HepG2 (cell line): ENCODE measurements around the gene XAB2.

Experiments used
- FOXJ3 ChIP-seq: sonication (generic); formaldehyde crosslinking; IDR thresholded peaks from 2 replicates; pipeline ENCODE4 v1.4.0; 2020; ENCODE audit warnings: missing genetic modification reagents, mild to moderate bottlenecking, borderline replicate concordance
- NFE2L1 ChIP-seq: sonication (generic); formaldehyde crosslinking; IDR thresholded peaks from 2 replicates; pipeline ENCODE4 v1.4.0; 2020; ENCODE audit warnings: missing genetic modification reagents, mild to moderate bottlenecking, borderline replicate concordance
- THYN1 ChIP-seq: sonication (generic); formaldehyde crosslinking; IDR thresholded peaks from 2 replicates; pipeline ENCODE4 v1.8.1; 2023; ENCODE audit warnings: low read depth, mild to moderate bottlenecking, moderate library complexity, missing genetic modification reagents, borderline replicate concordance
- ZBTB21 ChIP-seq: sonication (generic); formaldehyde crosslinking; IDR thresholded peaks from 2 replicates; pipeline ENCODE4 v1.4.0; 2020; ENCODE audit warnings: missing genetic modification reagents
- ZNF761 ChIP-seq: sonication (generic); formaldehyde crosslinking; conservative IDR thresholded peaks from 2 replicates; pipeline ENCODE4 v1.4.0; 2020; ENCODE audit warnings: mild to moderate bottlenecking, missing genetic modification reagents
- TF ChIP-seq, protein P1 (sequence below): sonication (generic); formaldehyde crosslinking; IDR thresholded peaks from 2 replicates; pipeline ENCODE4 v1.5.0; 2020; ENCODE audit warnings: missing genetic modification reagents
- TF ChIP-seq, protein P2 (sequence below), 2 experiments: IDR thresholded peaks; 2 replicates each; pipeline ENCODE4 v1.6.1; 2011 to 2012; ENCODE audit warnings: low read length in 2 of 2, borderline replicate concordance in 1 of 2, low read depth in 1 of 2, mild to moderate bottlenecking in 1 of 2, moderate library complexity in 1 of 2
- TF ChIP-seq, protein P3 (sequence below): sonication (generic); formaldehyde crosslinking; IDR thresholded peaks from 2 replicates; pipeline ENCODE4 v1.8.0; 2022; ENCODE audit warnings: low read depth, missing genetic modification reagents

DNA sequence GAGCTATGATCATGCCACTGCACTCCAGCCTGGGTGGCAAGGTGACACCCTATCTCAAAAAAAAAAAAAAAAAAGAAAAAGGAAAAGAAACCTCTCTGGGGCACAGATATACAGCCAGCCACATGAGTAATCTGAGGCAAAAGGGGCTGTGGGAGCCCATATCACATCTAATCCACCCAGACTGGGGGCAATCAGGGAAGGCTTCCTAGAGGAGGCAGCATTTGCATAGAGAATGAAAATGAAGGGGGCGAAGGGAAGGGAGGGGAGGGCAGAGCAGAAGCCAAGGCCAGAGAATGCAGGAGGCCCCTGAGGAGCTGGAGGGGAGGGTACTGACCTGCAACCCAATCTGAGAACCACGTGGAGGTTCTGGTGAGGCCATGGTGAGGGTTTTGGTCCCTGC, 20.8 kb upstream of the XAB2 start:
- TF ChIP-seq THYN1 (CRISPR knock-in tag): no peak
- TF ChIP-seq FOXJ3: no peak
- TF ChIP-seq, protein P1, sequence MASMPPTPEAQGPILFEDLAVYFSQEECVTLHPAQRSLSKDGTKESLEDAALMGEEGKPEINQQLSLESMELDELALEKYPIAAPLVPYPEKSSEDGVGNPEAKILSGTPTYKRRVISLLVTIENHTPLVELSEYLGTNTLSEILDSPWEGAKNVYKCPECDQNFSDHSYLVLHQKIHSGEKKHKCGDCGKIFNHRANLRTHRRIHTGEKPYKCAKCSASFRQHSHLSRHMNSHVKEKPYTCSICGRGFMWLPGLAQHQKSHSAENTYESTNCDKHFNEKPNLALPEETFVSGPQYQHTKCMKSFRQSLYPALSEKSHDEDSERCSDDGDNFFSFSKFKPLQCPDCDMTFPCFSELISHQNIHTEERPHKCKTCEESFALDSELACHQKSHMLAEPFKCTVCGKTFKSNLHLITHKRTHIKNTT (CRISPR knock-in tag): no peak
- no peak for TF ChIP-seq ZNF761
- TF ChIP-seq, protein P2, sequence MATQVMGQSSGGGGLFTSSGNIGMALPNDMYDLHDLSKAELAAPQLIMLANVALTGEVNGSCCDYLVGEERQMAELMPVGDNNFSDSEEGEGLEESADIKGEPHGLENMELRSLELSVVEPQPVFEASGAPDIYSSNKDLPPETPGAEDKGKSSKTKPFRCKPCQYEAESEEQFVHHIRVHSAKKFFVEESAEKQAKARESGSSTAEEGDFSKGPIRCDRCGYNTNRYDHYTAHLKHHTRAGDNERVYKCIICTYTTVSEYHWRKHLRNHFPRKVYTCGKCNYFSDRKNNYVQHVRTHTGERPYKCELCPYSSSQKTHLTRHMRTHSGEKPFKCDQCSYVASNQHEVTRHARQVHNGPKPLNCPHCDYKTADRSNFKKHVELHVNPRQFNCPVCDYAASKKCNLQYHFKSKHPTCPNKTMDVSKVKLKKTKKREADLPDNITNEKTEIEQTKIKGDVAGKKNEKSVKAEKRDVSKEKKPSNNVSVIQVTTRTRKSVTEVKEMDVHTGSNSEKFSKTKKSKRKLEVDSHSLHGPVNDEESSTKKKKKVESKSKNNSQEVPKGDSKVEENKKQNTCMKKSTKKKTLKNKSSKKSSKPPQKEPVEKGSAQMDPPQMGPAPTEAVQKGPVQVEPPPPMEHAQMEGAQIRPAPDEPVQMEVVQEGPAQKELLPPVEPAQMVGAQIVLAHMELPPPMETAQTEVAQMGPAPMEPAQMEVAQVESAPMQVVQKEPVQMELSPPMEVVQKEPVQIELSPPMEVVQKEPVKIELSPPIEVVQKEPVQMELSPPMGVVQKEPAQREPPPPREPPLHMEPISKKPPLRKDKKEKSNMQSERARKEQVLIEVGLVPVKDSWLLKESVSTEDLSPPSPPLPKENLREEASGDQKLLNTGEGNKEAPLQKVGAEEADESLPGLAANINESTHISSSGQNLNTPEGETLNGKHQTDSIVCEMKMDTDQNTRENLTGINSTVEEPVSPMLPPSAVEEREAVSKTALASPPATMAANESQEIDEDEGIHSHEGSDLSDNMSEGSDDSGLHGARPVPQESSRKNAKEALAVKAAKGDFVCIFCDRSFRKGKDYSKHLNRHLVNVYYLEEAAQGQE (IDR thresholded peaks at IDR 0.05; ENCODE audit: borderline replicate concordance in 1 of 2, low read depth in 1 of 2, low read length in 2 of 2): no peak
- TF ChIP-seq, protein P3, sequence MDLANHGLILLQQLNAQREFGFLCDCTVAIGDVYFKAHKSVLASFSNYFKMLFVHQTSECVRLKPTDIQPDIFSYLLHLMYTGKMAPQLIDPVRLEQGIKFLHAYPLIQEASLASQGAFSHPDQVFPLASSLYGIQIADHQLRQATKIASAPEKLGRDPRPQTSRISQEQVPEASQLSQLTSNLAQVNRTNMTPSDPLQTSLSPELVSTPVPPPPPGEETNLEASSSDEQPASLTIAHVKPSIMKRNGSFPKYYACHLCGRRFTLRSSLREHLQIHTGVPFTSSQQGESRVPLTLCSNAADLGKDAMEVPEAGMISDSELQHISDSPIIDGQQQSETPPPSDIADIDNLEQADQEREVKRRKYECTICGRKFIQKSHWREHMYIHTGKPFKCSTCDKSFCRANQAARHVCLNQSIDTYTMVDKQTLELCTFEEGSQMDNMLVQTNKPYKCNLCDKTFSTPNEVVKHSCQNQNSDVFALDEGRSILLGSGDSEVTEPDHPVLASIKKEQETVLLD (CRISPR knock-in tag): no peak
- TF ChIP-seq ZBTB21 (CRISPR knock-in tag): no peak
- no peak for TF ChIP-seq NFE2L1 (CRISPR knock-in tag)
